SU-DHL-6 (cell line): Measurements from ENCODE around the gene YPEL3.

Experiments
- CTCF ChIP-seq: fragments of 200-600 bp; sonication (generic); IDR thresholded peaks from one replicate; pipeline ENCODE4 v1.5.1; 2017; ENCODE audit warnings: antibody characterized with exemption, mild to moderate bottlenecking, low read length, moderate library complexity; ENCODE audit not compliant: insufficient read depth, poor library complexity, severe bottlenecking
- EZH2phosphoT487 ChIP-seq: fragments of 200-600 bp; sonication (generic), shearing (Covaris generic); conservative IDR thresholded peaks from 2 replicates; pipeline ENCODE4 v1.6.1; 2018; ENCODE audit warnings: mild to moderate bottlenecking, antibody characterized with exemption, low read length, moderate library complexity, mixed read lengths

DNA sequence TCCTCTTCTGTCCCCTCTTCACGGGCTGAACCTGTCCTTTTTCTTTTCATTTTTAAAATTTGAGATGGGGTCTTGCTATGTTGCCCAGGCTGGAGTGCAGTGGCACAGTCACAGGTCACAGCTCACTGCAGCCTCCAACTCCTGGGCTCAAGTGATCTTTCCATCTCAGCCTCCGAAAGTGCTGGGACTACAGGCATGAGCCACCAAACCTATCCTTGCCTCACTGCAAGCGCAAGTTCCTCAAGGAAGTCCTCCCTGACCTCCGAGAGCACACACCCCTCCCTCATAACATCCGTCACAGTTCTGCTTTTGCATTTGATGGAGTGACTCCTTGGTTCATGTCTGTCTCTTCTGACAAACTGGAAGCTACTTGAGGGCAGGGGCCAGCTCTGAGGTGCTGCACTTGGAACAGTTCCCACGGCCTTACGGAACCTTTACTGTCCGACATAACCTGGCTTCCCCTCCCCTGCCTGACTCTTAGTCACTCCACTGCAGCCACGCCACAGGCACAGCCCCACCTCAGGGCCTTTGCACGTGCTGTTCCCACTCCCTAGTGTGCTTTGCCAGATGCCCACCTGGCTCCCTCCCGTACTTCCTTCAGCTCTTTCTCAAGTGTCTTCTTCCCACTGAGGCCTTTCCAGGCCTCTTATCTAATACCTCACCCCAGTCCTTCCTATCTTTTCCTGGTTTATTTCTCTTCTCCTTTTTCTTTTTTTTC, 8.7 kb downstream of the YPEL3 start:
- TF ChIP-seq CTCF (no peak), EZH2phosphoT487 (no peak)
